Superior temporal gyrus (tissue), 1 donor: ENCODE measurements around the gene MYORG.

Experiments
- DNase-seq: peaks from one replicate; pipeline ENCODE4 v3.0.0-alpha.2; 2016; ENCODE audit errors: extremely low spot score

The MYORG gene

GRCh38 chr9:34384368-34385165 lies 7.9 kb upstream of the MYORG start:
- DNase-seq, result no peak

- no peak for DNase-seq
Observed at GRCh38 chr9:34383904-34384303, 7.2 kb upstream of the MYORG start.

- no peak for DNase-seq
Observed at GRCh38 chr9:34382879-34383278, 6.2 kb upstream of the MYORG start.

- DNase-seq, result no peak
Observed at GRCh38 chr9:34382054-34382453, 5.4 kb upstream of the MYORG start.

- no peak for DNase-seq
Observed at GRCh38 chr9:34381323-34381722, 4.6 kb upstream of the MYORG start.

- DNase-seq, result peak; percentile 58
Observed at GRCh38 chr9:34380511-34381315, 4.0 kb upstream of the MYORG start.

GRCh38 chr9:34380034-34380510 lies 3.4 kb upstream of the MYORG start:
- DNase-seq, result no peak

- peak; percentile 93 for DNase-seq
Observed at GRCh38 chr9:34379334-34380033, 2.8 kb upstream of the MYORG start.

GRCh38 chr9:34378376-34379060 lies 1.8 kb upstream of the MYORG start:
- DNase-seq, result no peak

GRCh38 chr9:34377404-34377746 lies 677 bp upstream of the MYORG start:
- DNase-seq, result no peak

GRCh38 chr9:34375901-34376595 lies 650 bp downstream of the MYORG start:
- no peak for DNase-seq

GRCh38 chr9:34374905-34375552 lies 1.7 kb downstream of the MYORG start:
- no peak for DNase-seq

GRCh38 chr9:34374339-34374738 lies 2.4 kb downstream of the MYORG start:
- no peak for DNase-seq

- DNase-seq, result no peak
Observed at GRCh38 chr9:34373749-34374148, 2.9 kb downstream of the MYORG start.

- DNase-seq, result no peak
Observed at GRCh38 chr9:34372467-34373011, 4.2 kb downstream of the MYORG start.

GRCh38 chr9:34371886-34372466 lies 4.7 kb downstream of the MYORG start:
- no peak for DNase-seq

- no peak for DNase-seq
Observed at GRCh38 chr9:34370970-34371880, 5.5 kb downstream of the MYORG start.

GRCh38 chr9:34370335-34370969 lies 6.2 kb downstream of the MYORG start:
- no peak for DNase-seq
